HK-2 (cell line): ENCODE results near the gene SH3GL2.

Experiments
- DNase-seq: peaks from one replicate; pipeline ENCODE4 v3.0.0-alpha.2; 2018; ENCODE audit not compliant: unreplicated experiment

SH3GL2 gene

GRCh38 chr9:17658237-17658636 lies 79.4 kb downstream of the SH3GL2 start:
- DNase-seq, result no peak

- DNase-seq, result no peak
These were observed 81.3 kb downstream of the SH3GL2 start for GRCh38 chr9:17660158-17660557.

- DNase-seq, result no peak
These were observed 86.6 kb downstream of the SH3GL2 start for GRCh38 chr9:17665450-17665849.

- no peak for DNase-seq
These were observed 90.3 kb downstream of the SH3GL2 start for GRCh38 chr9:17669206-17669605.

GRCh38 chr9:17682684-17683083 lies 103.8 kb downstream of the SH3GL2 start:
- no peak for DNase-seq

- no peak for DNase-seq
These were observed 110.0 kb downstream of the SH3GL2 start for GRCh38 chr9:17688834-17689233.

- no peak for DNase-seq
These were observed 115.5 kb downstream of the SH3GL2 start for GRCh38 chr9:17694336-17694735.

GRCh38 chr9:17695482-17695881 lies 116.6 kb downstream of the SH3GL2 start:
- DNase-seq, result no peak

GRCh38 chr9:17699615-17700330 lies 120.9 kb downstream of the SH3GL2 start:
- no peak for DNase-seq

- no peak for DNase-seq
These were observed 127.5 kb downstream of the SH3GL2 start for GRCh38 chr9:17706347-17706746.

- DNase-seq, result no peak
These were observed 140.2 kb downstream of the SH3GL2 start for GRCh38 chr9:17719053-17719452.

- no peak for DNase-seq
These were observed 143.1 kb downstream of the SH3GL2 start for GRCh38 chr9:17721954-17722353.

- DNase-seq, result no peak
These were observed 144.8 kb downstream of the SH3GL2 start for GRCh38 chr9:17723656-17724055.

GRCh38 chr9:17725399-17726010 lies 146.6 kb downstream of the SH3GL2 start:
- no peak for DNase-seq

GRCh38 chr9:17726298-17726697 lies 147.4 kb downstream of the SH3GL2 start:
- DNase-seq, result no peak

GRCh38 chr9:17730899-17731298 lies 152.0 kb downstream of the SH3GL2 start:
- no peak for DNase-seq

- DNase-seq, result no peak
These were observed 152.4 kb downstream of the SH3GL2 start for GRCh38 chr9:17731308-17731707.

GRCh38 chr9:17734674-17735073 lies 155.8 kb downstream of the SH3GL2 start:
- DNase-seq, result no peak

- DNase-seq, result no peak
These were observed 157.0 kb downstream of the SH3GL2 start for GRCh38 chr9:17735859-17736258.

- no peak for DNase-seq
These were observed 160.2 kb downstream of the SH3GL2 start for GRCh38 chr9:17739022-17739421.

GRCh38 chr9:17739736-17740135 lies 160.9 kb downstream of the SH3GL2 start:
- DNase-seq, result no peak

- no peak for DNase-seq
These were observed 163.2 kb downstream of the SH3GL2 start for GRCh38 chr9:17742067-17742466.

GRCh38 chr9:17744786-17745185 lies 165.9 kb downstream of the SH3GL2 start:
- no peak for DNase-seq

- no peak for DNase-seq
These were observed 171.4 kb downstream of the SH3GL2 start for GRCh38 chr9:17750269-17750668.
